PFSK-1 (cell line): ENCODE results near the gene FBXO31.

Experiments used
- FOXP2 ChIP-seq: optimal IDR thresholded peaks from 2 replicates; pipeline ENCODE3; 2011; ENCODE audit warnings: borderline replicate concordance, control low read depth, inconsistent platforms; ENCODE audit not compliant: insufficient read depth; ENCODE audit errors: extremely low read length, extremely low read depth
- POLR2AphosphoS5 ChIP-seq: IDR thresholded peaks from 2 replicates; pipeline ENCODE4 v1.6.1; 2012; ENCODE audit warnings: low read depth, mild to moderate bottlenecking, control low read depth, low read length, moderate library complexity
- REST ChIP-seq, 2 experiments: IDR thresholded peaks; 2 replicates each; pipeline versions ENCODE4 v1.6.1 to v1.8.0; 2011 to 2012; ENCODE audit warnings: low read depth in 2 of 2, low read length in 2 of 2, control low read depth in 1 of 2, inconsistent platforms in 1 of 2, mild to moderate bottlenecking in 1 of 2, moderate library complexity in 1 of 2; ENCODE audit not compliant: insufficient read depth in 1 of 2
- SIN3A ChIP-seq: IDR thresholded peaks from 2 replicates; pipeline ENCODE4 v1.6.1; 2012; ENCODE audit warnings: mild to moderate bottlenecking, low read length, moderate library complexity, borderline replicate concordance; ENCODE audit not compliant: insufficient read depth
- TAF1 ChIP-seq: IDR thresholded peaks from 2 replicates; pipeline ENCODE4 v1.6.1; 2012; ENCODE audit warnings: low read length, control low read depth, borderline replicate concordance; ENCODE audit not compliant: insufficient read depth

FBXO31 gene

GRCh38 chr16:87350681-87351319 is 32.8 kb downstream of the FBXO31 start:
- TF ChIP-seq SIN3A (no peak), FOXP2 (no peak), REST (IDR thresholded peaks at IDR 0.05; ENCODE audit: insufficient read depth in 1 of 2, low read depth in 2 of 2, low read length in 2 of 2) (no peak), POLR2AphosphoS5 (no peak), TAF1 (no peak)

- no peak for TF ChIP-seq TAF1
- no peak for TF ChIP-seq POLR2AphosphoS5
- TF ChIP-seq SIN3A: no peak
- TF ChIP-seq REST (IDR thresholded peaks at IDR 0.05; ENCODE audit: insufficient read depth in 1 of 2, low read depth in 2 of 2, low read length in 2 of 2): no peak
- TF ChIP-seq FOXP2: no peak
Observed at GRCh38 chr16:87350031-87350430, 33.5 kb downstream of the FBXO31 start.

GRCh38 chr16:87348616-87349157 is 34.9 kb downstream of the FBXO31 start:
- TF ChIP-seq REST (IDR thresholded peaks at IDR 0.05; ENCODE audit: insufficient read depth in 1 of 2, low read depth in 2 of 2, low read length in 2 of 2) (no peak), POLR2AphosphoS5 (no peak), SIN3A (no peak), FOXP2 (no peak), TAF1 (no peak)

- no peak for TF ChIP-seq POLR2AphosphoS5
- no peak for TF ChIP-seq TAF1
- no peak for TF ChIP-seq FOXP2
- TF ChIP-seq REST (IDR thresholded peaks at IDR 0.05; ENCODE audit: insufficient read depth in 1 of 2, low read depth in 2 of 2, low read length in 2 of 2): no peak
- TF ChIP-seq SIN3A: no peak
Observed at GRCh38 chr16:87347932-87348615, 35.5 kb downstream of the FBXO31 start.
